ENCODE data around the gene B3GAT1. TPM values are rescaled to one million over a fixed set of nuclear protein-coding genes. Genes with fewer than 3 reads are reported as not detected.
"Not testable (repeated sequence)": the region's sequence is repeated elsewhere in the genome, so short reads cannot be mapped to it uniquely, and the experiment has no call there.

The B3GAT1 gene
- total and polyA plus RNA-seq, 2 experiments from 2014 or later = 4.8 to 28.3 TPM

DNA sequence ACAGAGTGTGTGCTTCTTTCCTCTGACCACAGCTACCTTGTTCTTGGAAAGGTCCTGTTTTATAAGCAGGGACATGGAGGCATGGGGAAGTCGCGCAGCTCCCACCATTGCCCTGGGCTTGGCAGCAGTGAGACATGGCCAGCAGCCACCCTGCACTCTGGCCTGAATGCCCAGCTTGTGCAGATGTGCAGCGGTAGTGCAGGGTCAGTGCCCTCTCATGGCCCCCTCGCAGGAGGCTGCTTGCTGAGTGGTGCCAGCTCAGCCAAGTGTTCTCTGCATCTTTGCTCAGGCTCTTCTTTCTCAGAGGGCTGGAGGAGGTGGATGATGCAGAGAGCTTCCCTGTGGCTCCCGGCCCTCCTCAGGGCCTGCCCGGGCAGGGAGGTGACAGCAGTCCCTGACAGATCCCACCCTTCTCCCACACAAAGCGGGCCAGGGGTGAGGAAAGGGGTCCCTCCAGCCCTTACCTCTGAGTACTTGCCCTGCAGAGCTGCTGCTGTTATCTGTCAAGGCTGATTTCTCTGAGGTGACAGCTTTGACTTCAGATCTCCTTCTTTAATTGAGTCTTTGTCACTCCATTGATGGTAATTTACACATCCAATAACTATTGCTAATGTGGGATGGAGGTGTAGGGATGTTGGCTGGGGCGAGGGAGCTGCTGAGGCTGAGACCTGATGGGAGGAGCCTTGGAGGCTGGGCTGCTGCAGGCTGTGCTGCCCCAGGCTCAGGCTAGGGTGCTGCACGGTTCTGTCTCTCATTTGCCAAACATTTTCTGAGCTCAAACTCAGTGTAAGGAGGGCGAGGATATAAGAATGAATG, 47.4 kb upstream of the B3GAT1 start (continued):
- TF ChIP-seq, protein P1, sequence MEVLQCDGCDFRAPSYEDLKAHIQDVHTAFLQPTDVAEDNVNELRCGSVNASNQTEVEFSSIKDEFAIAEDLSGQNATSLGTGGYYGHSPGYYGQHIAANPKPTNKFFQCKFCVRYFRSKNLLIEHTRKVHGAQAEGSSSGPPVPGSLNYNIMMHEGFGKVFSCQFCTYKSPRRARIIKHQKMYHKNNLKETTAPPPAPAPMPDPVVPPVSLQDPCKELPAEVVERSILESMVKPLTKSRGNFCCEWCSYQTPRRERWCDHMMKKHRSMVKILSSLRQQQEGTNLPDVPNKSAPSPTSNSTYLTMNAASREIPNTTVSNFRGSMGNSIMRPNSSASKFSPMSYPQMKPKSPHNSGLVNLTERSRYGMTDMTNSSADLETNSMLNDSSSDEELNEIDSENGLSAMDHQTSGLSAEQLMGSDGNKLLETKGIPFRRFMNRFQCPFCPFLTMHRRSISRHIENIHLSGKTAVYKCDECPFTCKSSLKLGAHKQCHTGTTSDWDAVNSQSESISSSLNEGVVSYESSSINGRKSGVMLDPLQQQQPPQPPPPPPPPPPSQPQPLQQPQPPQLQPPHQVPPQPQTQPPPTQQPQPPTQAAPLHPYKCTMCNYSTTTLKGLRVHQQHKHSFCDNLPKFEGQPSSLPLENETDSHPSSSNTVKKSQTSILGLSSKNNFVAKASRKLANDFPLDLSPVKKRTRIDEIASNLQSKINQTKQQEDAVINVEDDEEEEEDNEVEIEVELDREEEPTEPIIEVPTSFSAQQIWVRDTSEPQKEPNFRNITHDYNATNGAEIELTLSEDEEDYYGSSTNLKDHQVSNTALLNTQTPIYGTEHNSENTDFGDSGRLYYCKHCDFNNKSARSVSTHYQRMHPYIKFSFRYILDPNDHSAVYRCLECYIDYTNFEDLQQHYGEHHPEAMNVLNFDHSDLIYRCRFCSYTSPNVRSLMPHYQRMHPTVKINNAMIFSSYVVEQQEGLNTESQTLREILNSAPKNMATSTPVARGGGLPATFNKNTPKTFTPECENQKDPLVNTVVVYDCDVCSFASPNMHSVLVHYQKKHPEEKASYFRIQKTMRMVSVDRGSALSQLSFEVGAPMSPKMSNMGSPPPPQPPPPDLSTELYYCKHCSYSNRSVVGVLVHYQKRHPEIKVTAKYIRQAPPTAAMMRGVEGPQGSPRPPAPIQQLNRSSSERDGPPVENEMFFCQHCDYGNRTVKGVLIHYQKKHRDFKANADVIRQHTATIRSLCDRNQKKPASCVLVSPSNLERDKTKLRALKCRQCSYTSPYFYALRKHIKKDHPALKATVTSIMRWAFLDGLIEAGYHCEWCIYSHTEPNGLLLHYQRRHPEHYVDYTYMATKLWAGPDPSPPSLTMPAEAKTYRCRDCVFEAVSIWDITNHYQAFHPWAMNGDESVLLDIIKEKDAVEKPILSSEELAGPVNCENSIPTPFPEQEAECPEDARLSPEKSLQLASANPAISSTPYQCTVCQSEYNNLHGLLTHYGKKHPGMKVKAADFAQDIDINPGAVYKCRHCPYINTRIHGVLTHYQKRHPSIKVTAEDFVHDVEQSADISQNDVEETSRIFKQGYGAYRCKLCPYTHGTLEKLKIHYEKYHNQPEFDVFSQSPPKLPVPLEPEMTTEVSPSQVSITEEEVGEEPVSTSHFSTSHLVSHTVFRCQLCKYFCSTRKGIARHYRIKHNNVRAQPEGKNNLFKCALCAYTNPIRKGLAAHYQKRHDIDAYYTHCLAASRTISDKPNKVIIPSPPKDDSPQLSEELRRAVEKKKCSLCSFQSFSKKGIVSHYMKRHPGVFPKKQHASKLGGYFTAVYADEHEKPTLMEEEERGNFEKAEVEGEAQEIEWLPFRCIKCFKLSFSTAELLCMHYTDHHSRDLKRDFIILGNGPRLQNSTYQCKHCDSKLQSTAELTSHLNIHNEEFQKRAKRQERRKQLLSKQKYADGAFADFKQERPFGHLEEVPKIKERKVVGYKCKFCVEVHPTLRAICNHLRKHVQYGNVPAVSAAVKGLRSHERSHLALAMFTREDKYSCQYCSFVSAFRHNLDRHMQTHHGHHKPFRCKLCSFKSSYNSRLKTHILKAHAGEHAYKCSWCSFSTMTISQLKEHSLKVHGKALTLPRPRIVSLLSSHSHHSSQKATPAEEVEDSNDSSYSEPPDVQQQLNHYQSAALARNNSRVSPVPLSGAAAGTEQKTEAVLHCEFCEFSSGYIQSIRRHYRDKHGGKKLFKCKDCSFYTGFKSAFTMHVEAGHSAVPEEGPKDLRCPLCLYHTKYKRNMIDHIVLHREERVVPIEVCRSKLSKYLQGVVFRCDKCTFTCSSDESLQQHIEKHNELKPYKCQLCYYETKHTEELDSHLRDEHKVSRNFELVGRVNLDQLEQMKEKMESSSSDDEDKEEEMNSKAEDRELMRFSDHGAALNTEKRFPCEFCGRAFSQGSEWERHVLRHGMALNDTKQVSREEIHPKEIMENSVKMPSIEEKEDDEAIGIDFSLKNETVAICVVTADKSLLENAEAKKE (CRISPR knock-in tag; IDR thresholded peaks at IDR 0.05) = no peak

DNA sequence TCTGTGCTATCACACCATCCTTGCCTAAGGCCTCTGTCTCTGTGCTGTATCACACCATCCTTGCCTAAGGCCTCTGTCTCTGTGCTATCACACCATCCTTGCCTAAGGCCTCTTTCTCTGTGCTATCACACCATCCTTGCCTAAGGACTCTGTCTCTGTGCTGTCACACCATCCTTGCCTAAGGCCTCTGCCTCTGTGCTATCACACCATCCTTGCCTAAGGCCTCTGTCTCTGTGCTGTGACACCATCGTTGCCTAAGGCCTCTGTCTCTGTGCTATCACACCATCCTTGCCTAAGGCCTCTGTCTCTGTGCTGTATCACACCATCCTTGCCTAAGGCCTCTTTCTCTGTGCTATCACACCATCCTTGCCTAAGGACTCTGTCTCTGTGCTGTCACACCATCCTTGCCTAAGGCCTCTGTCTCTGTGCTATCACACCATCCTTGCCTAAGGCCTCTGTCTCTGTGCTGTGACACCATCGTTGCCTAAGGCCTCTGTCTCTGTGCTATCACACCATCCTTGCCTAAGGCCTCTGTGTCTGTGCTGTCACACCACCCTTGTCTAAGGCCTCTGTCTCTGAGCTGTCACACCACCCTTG, 45.5 kb upstream of the B3GAT1 start:
- H2AFZ ChIP-seq; H3K9me3 Mint-ChIP-seq; H3K9me2 ChIP-seq (ENCODE audit: insufficient read depth); H3K36me3 ChIP-seq (ENCODE audit: insufficient read depth); DNase-seq (ENCODE audit: low spot score); H3K4me2 ChIP-seq; H3K27ac ChIP-seq (ENCODE audit: low read depth); H3K36me3 Mint-ChIP-seq (ENCODE audit: low read depth); H3K4me3 ChIP-seq; H3K27ac Mint-ChIP-seq; H3K79me2 ChIP-seq (replicated peaks; ENCODE audit: insufficient read depth); H3K4me1 ChIP-seq (ENCODE audit: insufficient read depth); H3K27me3 ChIP-seq (ENCODE audit: insufficient read depth); H3F3A ChIP-seq (replicated peaks; ENCODE audit: low read depth); H4K20me1 ChIP-seq (replicated peaks; ENCODE audit: insufficient read depth); ATAC-seq; H3K27me3 Mint-ChIP-seq (ENCODE audit: insufficient read depth, low read depth, poor library complexity); H3K4me3 Mint-ChIP-seq: not testable (repeated sequence)
- peaks cover 10% of the 10 kb centered on the region for H3K4me1 Mint-ChIP-seq

DNA sequence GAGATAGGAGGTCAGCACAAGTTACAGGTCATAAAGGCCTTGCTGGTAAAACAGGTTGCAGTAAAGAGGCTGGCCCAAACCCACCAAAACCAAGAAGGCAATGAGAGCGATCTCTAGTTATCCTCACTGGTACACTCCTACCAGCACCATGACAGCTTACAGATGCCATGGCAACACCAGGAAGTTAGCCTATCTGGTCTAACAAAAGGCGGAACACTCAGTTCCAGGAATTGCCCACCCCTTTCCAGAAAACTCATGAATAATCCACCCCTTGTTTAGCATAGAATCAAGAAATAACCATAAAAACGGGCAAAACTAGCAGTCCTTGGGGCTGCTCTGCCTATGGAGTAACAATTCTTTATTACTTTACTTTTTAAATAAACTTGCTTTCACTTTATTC, 43.5 kb upstream of the B3GAT1 start:
- Histone ChIP-seq H3K4me1 (ENCODE audit: insufficient read depth) (no peaks in the 10 kb centered on the region), H4K20me1 (replicated peaks; ENCODE audit: insufficient read depth) (no peaks in the 10 kb centered on the region), H3F3A (replicated peaks; ENCODE audit: low read depth) (no peaks in the 10 kb centered on the region), H3K27me3 (ENCODE audit: insufficient read depth) (no peaks in the 10 kb centered on the region), H3K4me2 (no peak overlapping the region), H3K27ac (ENCODE audit: low read depth) (no peak overlapping the region), H3K36me3 (ENCODE audit: insufficient read depth) (no peaks in the 10 kb centered on the region), H3K4me3 (no peak overlapping the region), H3K79me2 (replicated peaks; ENCODE audit: insufficient read depth) (no peaks in the 10 kb centered on the region), H2AFZ (no peak overlapping the region), H3K9me2 (ENCODE audit: insufficient read depth) (no peaks in the 10 kb centered on the region)
- Mint-ChIP-seq H3K27ac (no peak overlapping the region), H3K4me3 (no peak overlapping the region), H3K4me1 (peaks cover 10% of the 10 kb centered on the region), H3K9me3 (no peaks in the 10 kb centered on the region; the same call in 2 of the 3 replicates), H3K27me3 (ENCODE audit: insufficient read depth, low read depth, poor library complexity) (no peaks in the 10 kb centered on the region), H3K36me3 (ENCODE audit: low read depth) (no peaks in the 10 kb centered on the region)
- DNase-seq (ENCODE audit: low spot score) = no peak
- ATAC-seq = no peak
- TF ChIP-seq, protein P2, sequence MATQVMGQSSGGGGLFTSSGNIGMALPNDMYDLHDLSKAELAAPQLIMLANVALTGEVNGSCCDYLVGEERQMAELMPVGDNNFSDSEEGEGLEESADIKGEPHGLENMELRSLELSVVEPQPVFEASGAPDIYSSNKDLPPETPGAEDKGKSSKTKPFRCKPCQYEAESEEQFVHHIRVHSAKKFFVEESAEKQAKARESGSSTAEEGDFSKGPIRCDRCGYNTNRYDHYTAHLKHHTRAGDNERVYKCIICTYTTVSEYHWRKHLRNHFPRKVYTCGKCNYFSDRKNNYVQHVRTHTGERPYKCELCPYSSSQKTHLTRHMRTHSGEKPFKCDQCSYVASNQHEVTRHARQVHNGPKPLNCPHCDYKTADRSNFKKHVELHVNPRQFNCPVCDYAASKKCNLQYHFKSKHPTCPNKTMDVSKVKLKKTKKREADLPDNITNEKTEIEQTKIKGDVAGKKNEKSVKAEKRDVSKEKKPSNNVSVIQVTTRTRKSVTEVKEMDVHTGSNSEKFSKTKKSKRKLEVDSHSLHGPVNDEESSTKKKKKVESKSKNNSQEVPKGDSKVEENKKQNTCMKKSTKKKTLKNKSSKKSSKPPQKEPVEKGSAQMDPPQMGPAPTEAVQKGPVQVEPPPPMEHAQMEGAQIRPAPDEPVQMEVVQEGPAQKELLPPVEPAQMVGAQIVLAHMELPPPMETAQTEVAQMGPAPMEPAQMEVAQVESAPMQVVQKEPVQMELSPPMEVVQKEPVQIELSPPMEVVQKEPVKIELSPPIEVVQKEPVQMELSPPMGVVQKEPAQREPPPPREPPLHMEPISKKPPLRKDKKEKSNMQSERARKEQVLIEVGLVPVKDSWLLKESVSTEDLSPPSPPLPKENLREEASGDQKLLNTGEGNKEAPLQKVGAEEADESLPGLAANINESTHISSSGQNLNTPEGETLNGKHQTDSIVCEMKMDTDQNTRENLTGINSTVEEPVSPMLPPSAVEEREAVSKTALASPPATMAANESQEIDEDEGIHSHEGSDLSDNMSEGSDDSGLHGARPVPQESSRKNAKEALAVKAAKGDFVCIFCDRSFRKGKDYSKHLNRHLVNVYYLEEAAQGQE (IDR thresholded peaks at IDR 0.05; ENCODE audit: unreplicated experiment) = no peak
- TF ChIP-seq STAT1 (IDR thresholded peaks at IDR 0.05; ENCODE audit: unreplicated experiment) = no peak
- TF ChIP-seq, protein P3, sequence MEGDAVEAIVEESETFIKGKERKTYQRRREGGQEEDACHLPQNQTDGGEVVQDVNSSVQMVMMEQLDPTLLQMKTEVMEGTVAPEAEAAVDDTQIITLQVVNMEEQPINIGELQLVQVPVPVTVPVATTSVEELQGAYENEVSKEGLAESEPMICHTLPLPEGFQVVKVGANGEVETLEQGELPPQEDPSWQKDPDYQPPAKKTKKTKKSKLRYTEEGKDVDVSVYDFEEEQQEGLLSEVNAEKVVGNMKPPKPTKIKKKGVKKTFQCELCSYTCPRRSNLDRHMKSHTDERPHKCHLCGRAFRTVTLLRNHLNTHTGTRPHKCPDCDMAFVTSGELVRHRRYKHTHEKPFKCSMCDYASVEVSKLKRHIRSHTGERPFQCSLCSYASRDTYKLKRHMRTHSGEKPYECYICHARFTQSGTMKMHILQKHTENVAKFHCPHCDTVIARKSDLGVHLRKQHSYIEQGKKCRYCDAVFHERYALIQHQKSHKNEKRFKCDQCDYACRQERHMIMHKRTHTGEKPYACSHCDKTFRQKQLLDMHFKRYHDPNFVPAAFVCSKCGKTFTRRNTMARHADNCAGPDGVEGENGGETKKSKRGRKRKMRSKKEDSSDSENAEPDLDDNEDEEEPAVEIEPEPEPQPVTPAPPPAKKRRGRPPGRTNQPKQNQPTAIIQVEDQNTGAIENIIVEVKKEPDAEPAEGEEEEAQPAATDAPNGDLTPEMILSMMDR (conservative IDR thresholded peaks at IDR 0.05; ENCODE audit: low read depth in 2 of 2) = no peak
- TF ChIP-seq POLR2AphosphoS5 (IDR thresholded peaks at IDR 0.05; ENCODE audit: low read depth) = no peak
- no peak for TF ChIP-seq CREB1 (CRISPR knock-in tag; IDR thresholded peaks at IDR 0.05; ENCODE audit: low read depth)
- TF ChIP-seq ZNF331 (CRISPR knock-in tag; IDR thresholded peaks at IDR 0.05; ENCODE audit: low read depth) = no peak
